Measurements from ENCODE around the gene GRK3. TPM values are rescaled to one million over a fixed set of nuclear protein-coding genes. Genes with fewer than 3 reads are reported as not detected.
"Not testable (repeated sequence)": the region's sequence is repeated elsewhere in the genome, so short reads cannot be mapped to it uniquely, and the experiment has no call there.

The GRK3 gene
- total and polyA plus RNA-seq, 7 experiments from 2014 or later: 0.69 to 44.8 (median 6.5) TPM

DNA sequence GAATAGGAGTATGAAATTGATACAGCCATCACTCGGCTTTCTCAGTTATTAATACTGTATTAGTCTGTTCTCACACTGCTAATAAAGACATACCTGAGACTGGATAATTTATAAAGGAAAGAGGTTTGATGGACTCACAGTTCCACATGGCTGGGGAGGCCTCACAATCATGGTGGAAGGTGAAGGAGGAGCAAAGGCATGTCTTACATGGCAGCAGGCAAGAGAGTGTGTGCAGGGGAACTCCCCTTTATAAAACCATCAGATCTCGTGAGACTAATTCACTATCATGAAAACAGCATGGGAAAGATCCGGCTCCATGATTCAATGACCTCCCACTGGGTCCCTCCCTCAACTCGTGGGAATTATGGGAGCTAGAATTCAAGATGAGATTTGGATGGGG is 25.2 kb downstream of the GRK3 start:
- Mint-ChIP-seq H3K36me3 (peaks cover 3 to 43% (median 14%) of the 10 kb centered on the region in 5 donors), H3K4me1 (peaks cover 0 to 20% (median 0%) of the 10 kb centered on the region in 7 donors), H3K9me3 (peaks cover 0 to 23% (median 8%) of the 10 kb centered on the region in 11 donors)
- ATAC-seq; H3K4me3 ChIP-seq (ENCODE audit: low read length); DNase-seq; H3K27me3 ChIP-seq (ENCODE audit: control insufficient read depth in 2 of 2, insufficient read depth in 2 of 2, low read length in 2 of 2); H3K27ac Mint-ChIP-seq; H3K36me3 ChIP-seq (ENCODE audit: control insufficient read depth in 2 of 3, insufficient read depth in 3 of 3, low read length in 3 of 3); H3K27me3 Mint-ChIP-seq; H3K27ac ChIP-seq (ENCODE audit: low read depth, low read length); H3K4me3 Mint-ChIP-seq; intact Hi-C loops (cut with micrococcal nuclease); H3K9me3 ChIP-seq (ENCODE audit: control insufficient read depth in 2 of 3, low read length in 3 of 3); H3K4me1 ChIP-seq (ENCODE audit: control insufficient read depth in 2 of 2, insufficient read depth in 2 of 2, low read length in 2 of 2): not testable (repeated sequence)
- POLR2A ChIA-PET: interaction anchor here (0.7 kb wide), 1 partner anchor 55 kb away, joined by 4 read pairs; no protein-coding TSS in a partner anchor
- CTCF ChIA-PET: interaction anchor here (0.7 kb wide), 1 partner anchor 404 kb away, joined by 6 read pairs; no protein-coding TSS in a partner anchor

DNA sequence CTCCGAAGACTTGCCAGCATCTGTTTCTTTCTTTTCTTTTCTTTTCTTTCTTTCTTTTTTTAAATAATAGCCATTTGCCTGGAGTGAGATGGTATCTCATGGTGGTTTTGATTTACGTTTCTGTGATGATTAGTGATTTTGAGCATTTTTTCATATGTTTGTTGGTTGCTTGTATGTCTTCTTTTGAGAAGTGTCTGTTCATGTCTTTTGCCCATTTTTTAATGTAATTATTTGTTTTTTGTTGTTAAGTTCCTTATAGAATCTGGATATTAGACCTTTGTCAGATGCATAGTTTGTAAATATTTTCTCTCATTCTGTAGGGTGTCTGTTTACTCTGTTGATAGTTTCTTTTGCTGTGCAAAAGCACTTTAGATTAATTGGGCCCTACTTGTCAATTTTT is 28.8 kb downstream of the GRK3 start:
- POLR2A ChIA-PET; H3K27me3 ChIP-seq (ENCODE audit: control insufficient read depth in 2 of 2, insufficient read depth in 2 of 2, low read length in 2 of 2); H3K27ac ChIP-seq (ENCODE audit: low read depth, low read length); H3K4me3 Mint-ChIP-seq; CTCF ChIA-PET; H3K4me1 ChIP-seq (ENCODE audit: control insufficient read depth in 2 of 2, insufficient read depth in 2 of 2, low read length in 2 of 2); H3K4me3 ChIP-seq (ENCODE audit: low read length); H3K36me3 ChIP-seq (ENCODE audit: control insufficient read depth in 2 of 3, insufficient read depth in 3 of 3, low read length in 3 of 3); H3K27ac Mint-ChIP-seq; intact Hi-C loops (cut with micrococcal nuclease); DNase-seq; H3K9me3 ChIP-seq (ENCODE audit: control insufficient read depth in 2 of 3, low read length in 3 of 3); H3K27me3 Mint-ChIP-seq; ATAC-seq: not testable (repeated sequence)
- peaks cover 10 to 60% (median 26%) of the 10 kb centered on the region in 5 donors for H3K36me3 Mint-ChIP-seq
- H3K4me1 Mint-ChIP-seq: peaks cover 7 to 17% (median 12%) of the 10 kb centered on the region in 7 donors
- H3K9me3 Mint-ChIP-seq: peaks cover 0 to 36% (median 9%) of the 10 kb centered on the region in 11 donors

DNA sequence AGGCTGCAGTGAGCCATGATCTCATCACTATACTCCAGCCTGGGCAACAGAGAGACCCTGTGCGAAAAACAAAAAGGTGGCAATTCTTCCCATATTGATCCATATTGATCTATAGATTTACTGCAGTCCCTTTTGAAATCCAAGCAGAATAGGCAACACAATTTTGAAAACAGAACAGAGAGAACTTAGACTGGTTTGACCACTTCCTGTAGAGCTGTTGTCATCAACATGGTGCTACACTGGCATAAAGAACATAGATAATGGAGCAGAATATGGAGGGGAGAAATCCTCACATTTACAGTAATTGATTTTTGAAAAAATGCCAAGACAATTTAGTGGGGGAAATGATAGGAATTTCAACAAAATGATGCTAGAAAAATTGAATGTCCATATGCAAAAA is 34.1 kb downstream of the GRK3 start:
- no peak for ATAC-seq
- peaks cover 0 to 23% (median 6%) of the 10 kb centered on the region in 11 donors for H3K9me3 Mint-ChIP-seq

GRCh38 chr22:25602445-25602844 is 38.0 kb downstream of the GRK3 start:
- POLR2A ChIA-PET: no interaction called here
- no peaks in the 10 kb centered on the region for H3K9me3 ChIP-seq (ENCODE audit: control insufficient read depth in 2 of 3, low read length in 3 of 3)

More for the DNA sequence above, 34.1 kb downstream of the GRK3 start:
- Mint-ChIP-seq H3K4me1 (peaks cover 10 to 35% (median 17%) of the 10 kb centered on the region in 7 donors), H3K27me3 (no peaks in the 10 kb centered on the region), H3K4me3 (peak overlapping the region in 3 of 10 donors; percentile 14 to 34 (median 32)), H3K36me3 (peaks cover 10 to 47% (median 17%) of the 10 kb centered on the region in 5 donors), H3K27ac (peak overlapping the region in 3 of 9 donors; percentile 8 to 27 (median 16))
- Histone ChIP-seq H3K4me1 (ENCODE audit: control insufficient read depth in 2 of 2, insufficient read depth in 2 of 2, low read length in 2 of 2) (no peaks in the 10 kb centered on the region), H3K9me3 (ENCODE audit: control insufficient read depth in 2 of 3, low read length in 3 of 3) (no peaks in the 10 kb centered on the region), H3K36me3 (ENCODE audit: control insufficient read depth in 2 of 3, insufficient read depth in 3 of 3, low read length in 3 of 3) (no peaks in the 10 kb centered on the region), H3K27me3 (ENCODE audit: control insufficient read depth in 2 of 2, insufficient read depth in 2 of 2, low read length in 2 of 2) (no peaks in the 10 kb centered on the region), H3K4me3 (ENCODE audit: low read length) (no peak overlapping the region), H3K27ac (ENCODE audit: low read depth, low read length) (no peak overlapping the region)
- ChIA-PET POLR2A (no interaction called here), CTCF (no interaction called here)
- peak in 1 of 9 donors; percentile 3 for DNase-seq
- intact Hi-C loops (cut with micrococcal nuclease): no loop called here

GRCh38 chr22:25602916-25603315 is 38.4 kb downstream of the GRK3 start:
- ChIA-PET CTCF (no interaction called here), POLR2A (no interaction called here)
- Histone ChIP-seq H3K4me1 (ENCODE audit: control insufficient read depth in 2 of 2, insufficient read depth in 2 of 2, low read length in 2 of 2) (no peaks in the 10 kb centered on the region), H3K9me3 (ENCODE audit: control insufficient read depth in 2 of 3, low read length in 3 of 3) (no peaks in the 10 kb centered on the region), H3K27ac (ENCODE audit: low read depth, low read length) (no peak overlapping the region), H3K4me3 (ENCODE audit: low read length) (no peak overlapping the region), H3K36me3 (ENCODE audit: control insufficient read depth in 2 of 3, insufficient read depth in 3 of 3, low read length in 3 of 3) (no peaks in the 10 kb centered on the region), H3K27me3 (ENCODE audit: control insufficient read depth in 2 of 2, insufficient read depth in 2 of 2, low read length in 2 of 2) (no peaks in the 10 kb centered on the region)
- no peak for DNase-seq
- H3K27me3 Mint-ChIP-seq: no peaks in the 10 kb centered on the region
- peaks cover 6 to 41% (median 10%) of the 10 kb centered on the region in 7 donors for H3K4me1 Mint-ChIP-seq
- intact Hi-C loops (cut with micrococcal nuclease): no loop called here
- H3K4me3 Mint-ChIP-seq: no peak overlapping the region
- no peak overlapping the region for H3K27ac Mint-ChIP-seq
- H3K9me3 Mint-ChIP-seq: peaks cover 0 to 6% (median 0%) of the 10 kb centered on the region in 11 donors
- ATAC-seq: no peak
- H3K36me3 Mint-ChIP-seq: peaks cover 0 to 19% (median 2%) of the 10 kb centered on the region in 5 donors

More at GRCh38 chr22:25602445-25602844, 38.0 kb downstream of the GRK3 start:
- Histone ChIP-seq H3K36me3 (ENCODE audit: control insufficient read depth in 2 of 3, insufficient read depth in 3 of 3, low read length in 3 of 3) (no peaks in the 10 kb centered on the region), H3K4me1 (ENCODE audit: control insufficient read depth in 2 of 2, insufficient read depth in 2 of 2, low read length in 2 of 2) (no peaks in the 10 kb centered on the region), H3K4me3 (ENCODE audit: low read length) (no peak overlapping the region), H3K27ac (ENCODE audit: low read depth, low read length) (no peak overlapping the region), H3K27me3 (ENCODE audit: control insufficient read depth in 2 of 2, insufficient read depth in 2 of 2, low read length in 2 of 2) (no peaks in the 10 kb centered on the region)
- Mint-ChIP-seq H3K4me3 (no peak overlapping the region), H3K27me3 (no peaks in the 10 kb centered on the region), H3K9me3 (peaks cover 0 to 10% (median under 1%) of the 10 kb centered on the region in 11 donors), H3K27ac (no peak overlapping the region), H3K4me1 (peaks cover 6 to 45% (median 15%) of the 10 kb centered on the region in 7 donors), H3K36me3 (peaks cover 2 to 23% (median 4%) of the 10 kb centered on the region in 5 donors)
- DNase-seq: no peak
- CTCF ChIA-PET: no interaction called here
- ATAC-seq: no peak
- intact Hi-C loops (cut with micrococcal nuclease): no loop called here

DNA sequence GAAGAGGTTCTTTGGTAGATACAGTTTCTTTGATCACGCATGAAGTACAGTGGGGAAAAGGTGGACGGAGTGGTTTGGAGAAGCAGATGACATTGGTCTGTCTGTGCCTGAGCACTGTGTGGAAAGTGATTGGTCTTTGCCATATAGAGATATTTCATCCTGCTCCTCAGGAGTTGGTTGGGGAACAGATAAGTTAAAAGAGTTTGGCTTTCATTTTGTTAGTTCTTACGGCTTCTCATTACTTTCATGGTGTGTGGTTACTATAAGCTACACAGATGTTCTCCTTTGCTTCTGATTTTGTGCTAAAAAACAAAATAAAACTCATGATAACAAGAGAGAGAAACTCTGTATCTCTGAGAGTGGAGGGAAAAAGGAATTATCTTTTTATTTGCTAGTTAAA is 40.7 kb downstream of the GRK3 start:
- peak overlapping the region in 1 of 9 donors; percentile 23 for H3K27ac Mint-ChIP-seq
- H3K27me3 Mint-ChIP-seq; H3K9me3 Mint-ChIP-seq; POLR2A ChIA-PET; H3K4me3 ChIP-seq (ENCODE audit: low read length); DNase-seq; ATAC-seq; H3K4me1 ChIP-seq (ENCODE audit: control insufficient read depth in 2 of 2, insufficient read depth in 2 of 2, low read length in 2 of 2); H3K36me3 ChIP-seq (ENCODE audit: control insufficient read depth in 2 of 3, insufficient read depth in 3 of 3, low read length in 3 of 3); H3K27ac ChIP-seq (ENCODE audit: low read depth, low read length); H3K4me3 Mint-ChIP-seq; H3K9me3 ChIP-seq (ENCODE audit: control insufficient read depth in 2 of 3, low read length in 3 of 3); CTCF ChIA-PET; intact Hi-C loops (cut with micrococcal nuclease); H3K27me3 ChIP-seq (ENCODE audit: control insufficient read depth in 2 of 2, insufficient read depth in 2 of 2, low read length in 2 of 2): not testable (repeated sequence)
- H3K36me3 Mint-ChIP-seq: peaks cover 0 to 18% (median 0%) of the 10 kb centered on the region in 5 donors
- peaks cover 0 to 29% (median 0%) of the 10 kb centered on the region in 7 donors for H3K4me1 Mint-ChIP-seq

- H3K9me3 ChIP-seq (ENCODE audit: control insufficient read depth in 2 of 3, low read length in 3 of 3); H3K27me3 ChIP-seq (ENCODE audit: control insufficient read depth in 2 of 2, insufficient read depth in 2 of 2, low read length in 2 of 2); H3K36me3 ChIP-seq (ENCODE audit: control insufficient read depth in 2 of 3, insufficient read depth in 3 of 3, low read length in 3 of 3); H3K4me3 Mint-ChIP-seq; intact Hi-C loops (cut with micrococcal nuclease); DNase-seq; H3K27ac Mint-ChIP-seq; H3K27ac ChIP-seq (ENCODE audit: low read depth, low read length); POLR2A ChIA-PET; ATAC-seq; H3K27me3 Mint-ChIP-seq; H3K9me3 Mint-ChIP-seq; H3K4me1 ChIP-seq (ENCODE audit: control insufficient read depth in 2 of 2, insufficient read depth in 2 of 2, low read length in 2 of 2); CTCF ChIA-PET; H3K4me3 ChIP-seq (ENCODE audit: low read length): not testable (repeated sequence)
- Mint-ChIP-seq H3K4me1 (peaks cover 0 to 25% (median 0%) of the 10 kb centered on the region in 7 donors), H3K36me3 (peaks cover 2 to 19% (median 4%) of the 10 kb centered on the region in 5 donors)
Observed at GRCh38 chr22:25605565-25605964, 41.1 kb downstream of the GRK3 start.
